Subcutaneous adipose tissue (tissue), 4 donors: ENCODE results near the gene APPBP2. TPM values are rescaled to one million over a fixed set of nuclear protein-coding genes. Genes with fewer than 3 reads are reported as not detected.

ENCODE experiments used
- total RNA-seq, 4 donors: library from RNA; depleted of rRNA; stranded (reverse); fragments of >200 nt; gene quantifications; one replicate each; pipeline ENCODE4 v1.1.0, GENCODE V29; 2016
- TF ChIP-seq, protein P1 (sequence below): fragments of 450-650 bp; IDR thresholded peaks from one replicate; pipeline ENCODE4 v1.5.1; 2016; ENCODE audit warnings: low read depth, mild to moderate bottlenecking, control low read depth, antibody characterized with exemption, moderate library complexity

The APPBP2 gene
- total RNA-seq, 4 donors from 2014 or later: 27.7 to 39.9 (median 36.3) TPM

DNA sequence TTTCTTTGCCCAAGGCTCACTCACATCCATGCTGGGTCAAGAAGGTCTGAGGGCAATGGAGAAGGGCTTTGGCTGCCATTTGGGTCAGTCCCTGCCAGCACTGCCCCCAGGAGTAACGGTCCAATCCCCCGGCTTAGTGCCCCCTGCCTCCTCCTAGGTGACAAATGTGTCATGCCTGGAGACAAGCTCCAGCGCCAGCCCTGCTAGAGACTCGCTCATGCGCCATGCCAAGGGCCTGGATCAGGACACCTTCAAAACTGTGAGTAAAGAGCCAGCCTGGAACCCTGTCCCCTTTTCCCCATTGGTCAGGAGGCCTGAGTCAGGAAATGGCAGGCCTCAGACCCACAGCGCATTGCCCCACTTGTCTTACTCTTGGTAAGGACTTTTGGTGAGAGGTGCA, 100.4 kb downstream of the APPBP2 start:
- TF ChIP-seq, protein P1, sequence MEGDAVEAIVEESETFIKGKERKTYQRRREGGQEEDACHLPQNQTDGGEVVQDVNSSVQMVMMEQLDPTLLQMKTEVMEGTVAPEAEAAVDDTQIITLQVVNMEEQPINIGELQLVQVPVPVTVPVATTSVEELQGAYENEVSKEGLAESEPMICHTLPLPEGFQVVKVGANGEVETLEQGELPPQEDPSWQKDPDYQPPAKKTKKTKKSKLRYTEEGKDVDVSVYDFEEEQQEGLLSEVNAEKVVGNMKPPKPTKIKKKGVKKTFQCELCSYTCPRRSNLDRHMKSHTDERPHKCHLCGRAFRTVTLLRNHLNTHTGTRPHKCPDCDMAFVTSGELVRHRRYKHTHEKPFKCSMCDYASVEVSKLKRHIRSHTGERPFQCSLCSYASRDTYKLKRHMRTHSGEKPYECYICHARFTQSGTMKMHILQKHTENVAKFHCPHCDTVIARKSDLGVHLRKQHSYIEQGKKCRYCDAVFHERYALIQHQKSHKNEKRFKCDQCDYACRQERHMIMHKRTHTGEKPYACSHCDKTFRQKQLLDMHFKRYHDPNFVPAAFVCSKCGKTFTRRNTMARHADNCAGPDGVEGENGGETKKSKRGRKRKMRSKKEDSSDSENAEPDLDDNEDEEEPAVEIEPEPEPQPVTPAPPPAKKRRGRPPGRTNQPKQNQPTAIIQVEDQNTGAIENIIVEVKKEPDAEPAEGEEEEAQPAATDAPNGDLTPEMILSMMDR: no peak

- TF ChIP-seq, protein P1: no peak
These were observed 102.2 kb downstream of the APPBP2 start for GRCh38 chr17:60423865-60424264.

- TF ChIP-seq, protein P1: no peak
These were observed 103.8 kb downstream of the APPBP2 start, which contains the start of gene CHCT1 for GRCh38 chr17:60422162-60422665. Gene CHCT1 (plus strand): TSS chr17:60422489. CDS start chr17:60422593, 104 bp downstream.

DNA sequence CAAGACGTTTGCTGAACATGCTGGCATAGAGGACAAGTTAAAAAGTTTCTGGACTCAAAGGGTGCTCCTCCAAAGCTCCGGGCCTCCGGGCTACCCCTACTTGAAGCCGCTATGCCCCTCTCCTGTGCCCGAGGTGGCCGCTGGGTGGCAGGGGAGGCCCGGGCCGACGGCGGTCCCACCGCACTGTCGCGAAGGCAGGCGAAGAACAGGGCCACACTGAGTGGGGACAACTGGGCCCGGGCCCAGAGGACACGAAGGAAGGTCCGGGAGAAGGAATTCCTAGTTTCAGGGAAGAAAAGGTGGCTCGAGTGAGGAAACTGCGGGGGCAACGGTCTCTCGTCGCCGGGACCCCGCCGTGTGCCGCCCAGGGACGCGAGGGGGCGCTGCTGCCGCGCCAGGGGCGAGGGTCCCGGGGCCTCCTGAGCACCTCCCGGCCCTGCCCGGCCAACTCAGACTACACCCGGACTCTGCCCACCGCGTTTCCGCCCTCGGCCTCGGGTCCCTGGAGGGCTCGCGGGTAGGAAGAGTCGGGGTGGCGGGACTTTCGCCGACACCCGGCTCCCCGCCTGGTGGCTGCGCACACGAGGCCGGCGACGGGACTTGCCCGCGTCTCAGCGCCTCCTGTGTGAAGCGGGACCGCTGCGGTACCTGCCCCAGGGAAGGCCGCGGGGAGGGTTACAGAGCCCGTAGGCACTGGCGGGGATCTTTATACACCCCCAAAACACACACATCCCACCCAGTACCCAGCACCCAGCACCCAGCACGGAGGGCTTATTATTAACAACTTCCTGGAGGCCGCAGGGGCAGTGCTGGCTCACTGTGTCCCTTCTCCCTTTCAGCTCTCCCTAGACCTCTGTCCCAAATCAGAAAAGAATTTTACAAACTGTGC, 104.5 kb downstream of the APPBP2 start:
- TF ChIP-seq, protein P1: peak; percentile 3

DNA sequence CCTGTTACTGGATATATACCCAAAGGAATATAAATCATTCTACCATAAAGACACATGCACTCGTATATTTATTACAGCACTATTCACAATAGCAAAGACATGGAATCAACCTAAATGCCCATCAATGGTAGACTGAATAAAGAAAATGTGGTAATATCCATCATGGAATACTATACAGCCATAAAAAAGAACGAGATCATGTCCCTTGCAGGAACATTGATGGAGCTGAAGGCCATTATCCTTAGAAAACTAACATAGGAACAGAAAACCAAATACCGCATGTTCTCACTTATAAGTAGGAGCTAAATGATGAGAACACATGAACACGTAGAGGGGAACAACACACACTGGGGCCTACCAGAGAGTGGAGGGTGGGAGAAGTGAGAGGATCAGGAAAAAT, 107.0 kb downstream of the APPBP2 start:
- TF ChIP-seq, protein P1: peak; percentile 71

GRCh38 chr17:60416368-60416925, 109.6 kb downstream of the APPBP2 start:
- TF ChIP-seq, protein P1: no peak

DNA sequence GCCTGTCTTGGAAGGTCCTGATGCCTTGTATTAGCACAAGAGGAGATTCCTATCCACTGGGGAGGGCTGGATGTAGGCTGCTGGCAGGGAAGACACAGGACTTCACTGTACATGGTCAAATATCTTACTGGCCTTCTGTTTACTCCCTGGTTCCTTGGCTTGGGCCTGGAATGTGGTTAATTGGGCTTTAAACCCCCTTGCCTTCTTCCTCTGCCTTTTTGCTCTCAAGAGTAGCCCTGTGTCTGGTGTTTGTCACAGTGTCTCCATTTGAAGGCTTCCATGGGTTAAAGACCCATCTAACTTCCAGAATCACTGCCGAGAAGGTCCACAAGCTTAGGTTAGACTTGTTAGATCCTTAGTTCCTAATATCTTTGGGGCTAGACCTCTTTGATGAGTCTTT, 110.9 kb downstream of the APPBP2 start:
- TF ChIP-seq, protein P1: no peak
